NCI-H2227 (cell line): Measurements from ENCODE around the gene CACNA2D1.
"Not testable (repeated sequence)": the region's sequence is repeated elsewhere in the genome, so short reads cannot be mapped to it uniquely, and the experiment has no call there.

ENCODE experiments used
- DNase-seq: peaks from one replicate; lab custom pipeline; 2025; ENCODE audit not compliant: unreplicated experiment; lab: John Stamatoyannopoulos, UW

The CACNA2D1 gene

DNA sequence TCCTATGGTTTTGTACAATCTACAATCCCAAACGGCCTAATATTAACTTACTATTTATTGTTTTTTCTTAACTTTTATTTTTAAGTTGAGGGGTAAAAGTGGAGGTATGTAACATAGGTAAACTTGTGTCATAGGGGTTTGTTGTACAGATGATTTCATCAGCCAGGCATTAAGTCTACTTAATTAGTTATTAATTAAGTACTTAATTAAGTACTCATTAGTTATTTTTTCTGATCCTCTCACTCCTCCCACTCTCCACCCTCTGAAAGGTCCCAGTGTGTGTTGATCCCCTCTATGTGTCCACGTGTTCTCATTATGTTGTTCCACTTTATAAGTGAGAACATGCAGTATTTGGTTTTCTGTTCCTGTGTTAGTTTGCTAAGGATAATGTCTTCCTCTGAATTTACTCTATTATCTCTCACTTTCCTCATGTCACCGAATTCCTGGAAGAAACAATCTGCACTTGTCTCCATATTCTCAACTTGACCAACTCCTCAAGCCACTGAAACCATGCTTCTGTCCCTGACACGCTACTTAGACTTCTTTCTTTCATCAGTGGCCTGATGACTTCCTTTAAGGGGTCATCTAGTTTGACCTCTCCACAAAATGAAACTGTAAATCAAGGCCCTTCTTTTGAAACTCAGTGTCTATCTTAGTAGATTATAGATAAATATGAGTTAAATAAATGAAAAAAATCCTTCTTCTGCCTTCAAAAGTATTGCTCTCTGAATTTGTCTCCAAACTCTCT lies 9.1 kb downstream of the CACNA2D1 start:
- DNase-seq, result no peak

GRCh38 chr7:82433507-82433906 lies 10.1 kb downstream of the CACNA2D1 start:
- DNase-seq, result no peak

DNA sequence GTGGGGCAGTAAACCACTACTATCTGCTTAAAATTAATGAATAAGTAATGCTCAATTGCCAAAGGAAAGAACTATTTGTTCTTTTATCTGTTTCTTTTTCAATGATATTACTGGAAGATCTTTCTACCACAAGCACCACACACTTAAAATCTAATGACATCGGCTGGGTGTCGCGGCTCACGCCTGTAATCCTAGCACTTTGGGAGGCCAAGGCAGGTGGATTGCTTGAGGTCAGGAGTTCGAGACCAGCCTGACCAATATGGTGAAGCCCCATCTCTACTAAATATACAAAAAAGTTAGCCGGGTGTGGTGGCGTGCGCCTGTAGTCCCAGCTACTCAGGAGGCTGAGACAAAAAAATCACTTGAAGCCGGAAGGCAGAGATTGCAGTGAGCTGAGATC lies 10.8 kb downstream of the CACNA2D1 start:
- DNase-seq, result not testable (repeated sequence)

- DNase-seq, result no peak
Measured at GRCh38 chr7:82430500-82431465, 12.8 kb downstream of the CACNA2D1 start.

GRCh38 chr7:82429408-82429807 lies 14.2 kb downstream of the CACNA2D1 start:
- no peak for DNase-seq

- DNase-seq, result no peak
Measured at GRCh38 chr7:82428186-82428961, 15.2 kb downstream of the CACNA2D1 start.

- DNase-seq, result no peak
Measured at GRCh38 chr7:82423446-82423845, 20.1 kb downstream of the CACNA2D1 start.

DNA sequence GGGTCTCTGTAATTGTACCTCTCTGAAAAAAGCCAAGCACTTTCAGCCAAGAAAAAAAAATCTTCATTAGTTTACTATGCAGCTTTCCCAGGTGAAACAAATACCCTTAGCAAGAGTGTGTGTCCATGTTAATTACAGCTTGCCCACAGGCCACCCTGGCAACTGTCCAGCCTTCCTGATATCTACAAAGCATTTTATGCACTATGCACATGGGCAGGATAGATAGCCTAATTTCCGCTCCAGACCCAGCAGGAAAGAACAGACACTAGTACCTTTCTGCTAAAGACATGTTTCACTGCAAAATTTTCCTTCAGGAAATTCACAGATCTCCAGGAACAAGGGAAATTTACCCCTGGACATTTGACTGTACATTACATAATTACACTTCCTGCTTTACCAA lies 24.4 kb downstream of the CACNA2D1 start:
- no peak for DNase-seq

GRCh38 chr7:82417898-82418297 lies 25.7 kb downstream of the CACNA2D1 start:
- no peak for DNase-seq

GRCh38 chr7:82416402-82416801 lies 27.2 kb downstream of the CACNA2D1 start:
- no peak for DNase-seq

DNA sequence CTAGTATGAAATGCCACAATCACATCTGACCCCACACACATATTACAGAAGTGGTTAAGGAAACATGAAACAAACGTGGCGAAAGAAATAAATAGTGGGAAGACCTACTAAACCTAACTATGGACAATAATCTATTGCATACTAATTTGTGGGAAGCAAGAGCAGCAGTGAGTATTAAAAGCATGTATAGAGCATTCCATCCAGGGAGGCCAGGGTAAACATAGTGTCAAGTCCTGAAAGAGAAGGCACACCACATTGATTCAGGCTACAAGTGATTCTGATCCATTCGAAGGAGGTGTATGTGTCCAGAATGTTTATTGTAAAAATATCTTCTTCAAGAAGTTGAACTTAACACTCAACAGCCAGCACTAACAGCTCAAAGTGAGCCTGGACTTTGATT lies 29.2 kb downstream of the CACNA2D1 start:
- DNase-seq, result no peak

DNA sequence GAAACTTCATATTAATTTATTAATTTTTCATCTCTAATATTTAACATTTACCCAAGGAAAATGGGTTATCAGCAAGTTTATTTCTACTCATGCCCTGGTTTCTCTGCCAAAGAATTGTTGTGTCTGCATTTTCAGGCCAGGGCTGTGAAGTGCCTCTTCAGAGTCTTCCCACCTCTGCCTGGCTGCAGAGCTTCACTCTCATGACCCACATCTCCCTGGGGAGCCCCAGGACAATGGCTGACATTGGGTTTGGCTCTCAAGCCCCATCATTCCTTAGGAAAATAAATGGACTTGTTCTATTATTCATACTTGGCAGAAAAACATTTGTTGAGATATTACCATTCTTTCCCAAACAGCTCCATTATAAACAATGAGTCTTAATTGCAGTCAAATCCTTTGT lies 30.3 kb downstream of the CACNA2D1 start:
- no peak for DNase-seq

GRCh38 chr7:82411732-82412131 lies 31.8 kb downstream of the CACNA2D1 start:
- DNase-seq, result no peak

- DNase-seq, result no peak
Measured at GRCh38 chr7:82410461-82410860, 33.1 kb downstream of the CACNA2D1 start.

- DNase-seq, result no peak
Measured at GRCh38 chr7:82406937-82407336, 36.6 kb downstream of the CACNA2D1 start.

DNA sequence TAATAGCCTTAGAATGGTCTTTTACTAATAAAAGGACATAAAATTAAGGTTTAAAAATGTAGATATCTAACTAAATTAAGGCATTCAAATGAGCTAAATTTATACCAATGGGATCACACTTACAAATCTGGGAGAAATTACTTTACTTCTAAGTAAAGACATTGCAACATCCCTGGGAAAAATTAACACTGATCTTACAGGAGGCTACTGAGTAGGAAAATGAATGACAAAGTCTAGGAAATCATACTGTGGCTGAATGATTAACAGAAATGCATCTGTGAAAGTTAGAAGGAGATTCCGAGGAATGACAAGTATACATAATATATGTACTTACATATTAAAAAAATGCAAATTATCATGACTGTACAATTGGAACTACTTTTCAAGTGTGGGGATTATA lies 38.3 kb downstream of the CACNA2D1 start:
- DNase-seq, result no peak

- no peak for DNase-seq
Measured at GRCh38 chr7:82404652-82405051, 38.9 kb downstream of the CACNA2D1 start.

DNA sequence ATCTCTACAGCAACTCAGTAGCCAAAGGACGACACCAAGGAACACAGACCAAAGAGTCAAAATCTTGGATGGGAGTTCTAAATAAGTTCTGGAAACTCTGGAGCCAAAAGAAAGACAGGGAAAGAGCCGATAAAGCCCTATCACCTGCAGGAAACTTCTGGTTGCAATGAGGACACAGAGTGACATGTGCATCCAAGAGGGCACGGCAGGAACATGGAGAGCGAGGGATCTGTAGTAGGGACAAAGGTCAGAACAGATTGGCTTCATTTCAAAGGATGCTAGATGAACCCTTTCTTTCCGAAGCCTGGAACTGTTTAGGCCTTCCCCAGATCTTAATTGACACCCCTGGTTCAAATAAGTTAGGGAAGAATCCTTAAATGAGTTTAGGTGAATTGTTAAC lies 39.5 kb downstream of the CACNA2D1 start:
- no peak for DNase-seq

DNA sequence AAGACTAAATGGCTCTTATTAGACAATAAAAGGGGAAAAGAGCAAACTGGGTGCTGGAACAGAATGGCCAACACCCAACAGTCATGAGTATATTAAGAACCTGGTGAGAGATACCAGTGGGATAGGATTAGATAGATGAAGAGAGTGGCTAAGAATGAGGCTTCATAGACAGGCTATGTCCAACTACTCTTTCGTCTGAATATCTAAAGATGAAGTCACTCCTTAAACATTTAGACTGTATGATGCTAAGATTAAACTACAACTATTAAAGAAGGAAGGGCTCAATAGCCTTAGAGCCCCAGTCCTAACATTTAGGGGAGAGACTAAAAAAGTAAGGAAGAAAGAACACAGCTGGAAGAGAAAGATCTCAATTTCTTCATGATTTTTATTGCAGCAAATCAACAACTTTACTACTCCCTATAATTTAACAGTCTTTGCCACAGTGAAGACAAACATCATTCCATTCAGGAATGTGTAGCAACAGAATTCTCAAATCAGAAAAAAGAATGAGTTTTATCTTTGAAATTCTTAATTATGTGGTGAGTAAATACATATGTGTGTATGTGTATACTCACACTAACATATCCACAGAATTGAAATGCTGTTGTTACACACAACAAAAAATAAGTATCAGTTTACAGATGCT lies 45.6 kb downstream of the CACNA2D1 start:
- no peak for DNase-seq

DNA sequence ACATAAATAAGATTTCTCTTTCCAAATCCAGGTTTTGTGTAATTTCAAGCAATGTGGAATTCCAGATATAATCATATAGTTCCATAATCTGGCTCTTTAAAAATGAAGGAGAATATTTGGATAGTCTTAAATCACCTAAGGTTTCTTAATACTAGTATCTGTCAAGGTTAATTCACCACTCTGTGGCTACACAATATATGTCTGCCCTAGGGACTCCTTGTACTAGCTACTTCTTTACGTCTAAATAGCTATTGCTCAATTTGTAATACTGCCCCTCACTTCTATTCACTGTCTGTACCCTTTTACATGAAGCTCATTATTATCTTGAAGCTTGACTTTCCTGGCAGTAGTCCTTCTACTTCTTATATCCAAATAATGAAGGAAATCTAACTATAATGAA lies 47.2 kb downstream of the CACNA2D1 start:
- no peak for DNase-seq

DNA sequence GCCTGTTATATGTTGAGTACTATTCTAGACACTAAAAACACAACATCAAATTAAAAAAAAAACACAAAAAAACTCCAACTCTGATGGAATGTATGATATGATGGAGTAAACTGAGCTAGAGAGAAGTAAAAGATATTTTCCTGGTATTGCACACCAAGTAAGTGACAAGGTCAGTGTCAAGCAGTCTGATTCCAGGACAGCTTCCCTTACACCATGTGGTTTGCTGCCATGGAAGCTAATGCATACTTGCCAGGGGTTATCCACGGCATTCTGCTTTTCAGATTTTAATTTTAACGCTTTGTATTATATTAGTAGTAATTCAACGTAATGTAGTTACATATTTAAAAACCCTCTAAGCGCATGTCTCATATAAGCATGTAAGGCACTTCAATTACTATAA lies 48.4 kb downstream of the CACNA2D1 start:
- DNase-seq, result no peak
